ENCODE data around the gene RGS18. TPM values are rescaled to one million over a fixed set of nuclear protein-coding genes. Genes with fewer than 3 reads are reported as not detected.

Gene RGS18
- total RNA-seq, 1 experiment from 2014 or later: 0.13 TPM

DNA sequence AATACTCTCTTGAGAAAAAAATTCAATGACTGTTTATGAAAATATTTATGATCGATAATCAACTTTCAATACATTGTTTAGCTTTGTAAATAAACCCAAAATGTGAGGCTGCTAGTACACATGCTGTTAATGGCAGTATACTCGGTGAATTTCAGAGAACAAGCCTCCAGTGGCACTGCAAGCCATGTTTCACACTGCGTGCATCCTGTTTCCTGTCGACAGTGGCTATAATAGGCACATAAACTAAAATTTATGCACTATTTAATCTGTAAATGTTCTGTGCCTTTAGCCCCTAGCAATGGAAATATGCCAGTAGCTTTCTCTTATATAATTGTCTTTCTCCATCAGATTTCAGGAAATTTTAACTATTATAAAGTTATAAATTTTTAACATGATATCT lies 26.3 kb upstream of the RGS18 start:
- intact Hi-C loops (cut with micrococcal nuclease; ENCODE audit: unreplicated experiment): loop anchor here (2.0 to 5.0 kb wide), 2 partner anchors 95 to 123 kb away; no protein-coding TSS in a partner anchor
- peak overlapping the region; percentile 77 for H3K27ac ChIP-seq (ENCODE audit: low read depth, low read length, poor library complexity, severe bottlenecking)
- DNase-seq (ENCODE audit: low spot score): peak; percentile 90
- H3K4me1 ChIP-seq (ENCODE audit: insufficient read depth, low read length, poor library complexity, severe bottlenecking): peaks cover 22% of the 10 kb centered on the region
- TF ChIP-seq EZH2 (IDR thresholded peaks at IDR 0.05; ENCODE audit: borderline replicate concordance, low read depth, low read length, poor library complexity, severe bottlenecking): no peak
- peak; percentile 18; the same call in 1 of the 2 replicates for TF ChIP-seq CTCF (conservative IDR thresholded peaks at IDR 0.05; ENCODE audit: low read depth, low read length)
- H3K27me3 ChIP-seq (replicated peaks; ENCODE audit: insufficient read depth, low read depth, low read length, poor library complexity): no peaks in the 10 kb centered on the region
- peaks cover 5% of the 10 kb centered on the region for H3K36me3 ChIP-seq (ENCODE audit: insufficient read depth, low read length, poor library complexity, severe bottlenecking)
- no peak overlapping the region for H3K4me3 ChIP-seq (ENCODE audit: low read depth, low read length, poor library complexity, severe bottlenecking)
- POLR2A ChIA-PET (ENCODE audit: low non-redundant PET): interaction anchor here (0.6 kb wide), 1 partner anchor 123 kb away, joined by 6 read pairs; no protein-coding TSS in a partner anchor
- no peaks in the 10 kb centered on the region for H3K9me3 ChIP-seq (ENCODE audit: low read depth, low read length, poor library complexity, severe bottlenecking)
- BruUV-seq (replicated peaks): no TSS peak
- CTCF ChIA-PET: no interaction called here

GRCh38 chr1:192133350-192133926 lies 24.8 kb upstream of the RGS18 start:
- Histone ChIP-seq H3K27ac (ENCODE audit: low read depth, low read length, poor library complexity, severe bottlenecking) (peak overlapping the region; percentile 62), H3K9me3 (ENCODE audit: low read depth, low read length, poor library complexity, severe bottlenecking) (no peaks in the 10 kb centered on the region), H3K4me1 (ENCODE audit: insufficient read depth, low read length, poor library complexity, severe bottlenecking) (peaks cover 22% of the 10 kb centered on the region), H3K4me3 (ENCODE audit: low read depth, low read length, poor library complexity, severe bottlenecking) (no peak overlapping the region), H3K36me3 (ENCODE audit: insufficient read depth, low read length, poor library complexity, severe bottlenecking) (peaks cover 5% of the 10 kb centered on the region), H3K27me3 (replicated peaks; ENCODE audit: insufficient read depth, low read depth, low read length, poor library complexity) (no peaks in the 10 kb centered on the region)
- intact Hi-C loops (cut with micrococcal nuclease; ENCODE audit: unreplicated experiment): loop anchor here (2.0 to 5.0 kb wide), 2 partner anchors 94 to 125 kb away; no protein-coding TSS in a partner anchor
- TF ChIP-seq CTCF (conservative IDR thresholded peaks at IDR 0.05; ENCODE audit: low read depth, low read length): no peak
- no peak for TF ChIP-seq EZH2 (IDR thresholded peaks at IDR 0.05; ENCODE audit: borderline replicate concordance, low read depth, low read length, poor library complexity, severe bottlenecking)
- POLR2A ChIA-PET (ENCODE audit: low non-redundant PET): no interaction called here
- CTCF ChIA-PET: no interaction called here
- DNase-seq (ENCODE audit: low spot score): no peak
- no TSS peak for BruUV-seq (replicated peaks)

DNA sequence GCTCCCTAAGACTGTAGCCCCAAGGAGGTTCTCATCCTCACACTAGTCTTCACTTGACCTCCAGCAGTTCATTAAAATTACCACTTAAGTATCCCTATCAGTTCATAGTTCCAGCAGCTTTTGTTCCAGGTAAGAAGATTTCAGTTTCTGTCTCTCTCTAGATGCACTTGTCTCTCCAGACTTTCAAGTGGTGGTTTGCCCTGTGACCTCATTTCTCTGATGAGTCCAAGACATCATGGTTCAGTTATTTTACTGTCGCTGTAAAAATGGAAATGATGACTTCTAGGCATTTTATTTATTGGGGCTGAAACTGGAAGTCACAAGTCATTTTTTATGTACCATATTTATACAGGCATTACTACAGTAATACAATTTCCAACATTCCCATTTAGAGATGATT lies 17.9 kb upstream of the RGS18 start:
- no TSS peak for BruUV-seq (replicated peaks)
- TF ChIP-seq EZH2 (IDR thresholded peaks at IDR 0.05; ENCODE audit: borderline replicate concordance, low read depth, low read length, poor library complexity, severe bottlenecking) (no peak), CTCF (conservative IDR thresholded peaks at IDR 0.05; ENCODE audit: low read depth, low read length) (no peak)
- no peak for DNase-seq (ENCODE audit: low spot score)
- Histone ChIP-seq H3K4me3 (ENCODE audit: low read depth, low read length, poor library complexity, severe bottlenecking) (no peak overlapping the region), H3K27me3 (replicated peaks; ENCODE audit: insufficient read depth, low read depth, low read length, poor library complexity) (no peaks in the 10 kb centered on the region), H3K4me1 (ENCODE audit: insufficient read depth, low read length, poor library complexity, severe bottlenecking) (no peaks in the 10 kb centered on the region), H3K36me3 (ENCODE audit: insufficient read depth, low read length, poor library complexity, severe bottlenecking) (no peaks in the 10 kb centered on the region), H3K9me3 (ENCODE audit: low read depth, low read length, poor library complexity, severe bottlenecking) (no peaks in the 10 kb centered on the region), H3K27ac (ENCODE audit: low read depth, low read length, poor library complexity, severe bottlenecking) (no peak overlapping the region)
- POLR2A ChIA-PET (ENCODE audit: low non-redundant PET): no interaction called here
- CTCF ChIA-PET: interaction anchor here (0.7 kb wide), 1 partner anchor 75 kb away, joined by 5 read pairs; no protein-coding TSS in a partner anchor
- intact Hi-C loops (cut with micrococcal nuclease; ENCODE audit: unreplicated experiment): no loop called here
